K562 (cell line): Measurements from ENCODE around the gene TMCO4.

Experiments used
- BRD9 ChIP-seq: fragments of 450-650 bp; IDR thresholded peaks from 2 replicates; pipeline ENCODE4 v1.6.1; 2018; ENCODE audit warnings: low read depth; ENCODE audit not compliant: partially characterized antibody
- RFX5 ChIP-seq: IDR thresholded peaks from 2 replicates; pipeline ENCODE4 v1.6.1; 2011; ENCODE audit warnings: low read depth, mild to moderate bottlenecking, improper control_type of control experiment, low read length
- TF ChIP-seq, protein P1 (sequence below): fragments of 150-350 bp; IDR thresholded peaks from 2 replicates; pipeline ENCODE4 v1.6.1; 2014; ENCODE audit warnings: low read depth, mild to moderate bottlenecking, low read length, borderline replicate concordance

DNA sequence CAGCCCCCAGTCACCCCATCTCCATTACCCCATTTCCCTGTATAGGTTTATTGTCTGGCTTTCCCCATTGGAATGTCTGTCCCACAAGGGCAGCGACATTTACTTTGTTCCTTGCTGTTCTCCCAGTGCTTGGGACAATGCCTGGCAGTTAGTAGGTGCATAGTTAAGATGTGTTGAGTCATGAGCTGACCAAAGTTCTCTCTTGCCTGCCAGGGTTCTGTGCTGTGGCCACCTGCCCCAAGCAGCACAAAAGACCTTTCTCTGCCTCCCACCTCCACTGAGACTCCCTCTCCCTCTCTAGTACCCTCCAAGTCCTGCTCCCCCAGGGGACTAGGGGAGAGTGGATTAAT lies 40.0 kb downstream of the TMCO4 start:
- TF ChIP-seq BRD9: no peak
- TF ChIP-seq, protein P1, sequence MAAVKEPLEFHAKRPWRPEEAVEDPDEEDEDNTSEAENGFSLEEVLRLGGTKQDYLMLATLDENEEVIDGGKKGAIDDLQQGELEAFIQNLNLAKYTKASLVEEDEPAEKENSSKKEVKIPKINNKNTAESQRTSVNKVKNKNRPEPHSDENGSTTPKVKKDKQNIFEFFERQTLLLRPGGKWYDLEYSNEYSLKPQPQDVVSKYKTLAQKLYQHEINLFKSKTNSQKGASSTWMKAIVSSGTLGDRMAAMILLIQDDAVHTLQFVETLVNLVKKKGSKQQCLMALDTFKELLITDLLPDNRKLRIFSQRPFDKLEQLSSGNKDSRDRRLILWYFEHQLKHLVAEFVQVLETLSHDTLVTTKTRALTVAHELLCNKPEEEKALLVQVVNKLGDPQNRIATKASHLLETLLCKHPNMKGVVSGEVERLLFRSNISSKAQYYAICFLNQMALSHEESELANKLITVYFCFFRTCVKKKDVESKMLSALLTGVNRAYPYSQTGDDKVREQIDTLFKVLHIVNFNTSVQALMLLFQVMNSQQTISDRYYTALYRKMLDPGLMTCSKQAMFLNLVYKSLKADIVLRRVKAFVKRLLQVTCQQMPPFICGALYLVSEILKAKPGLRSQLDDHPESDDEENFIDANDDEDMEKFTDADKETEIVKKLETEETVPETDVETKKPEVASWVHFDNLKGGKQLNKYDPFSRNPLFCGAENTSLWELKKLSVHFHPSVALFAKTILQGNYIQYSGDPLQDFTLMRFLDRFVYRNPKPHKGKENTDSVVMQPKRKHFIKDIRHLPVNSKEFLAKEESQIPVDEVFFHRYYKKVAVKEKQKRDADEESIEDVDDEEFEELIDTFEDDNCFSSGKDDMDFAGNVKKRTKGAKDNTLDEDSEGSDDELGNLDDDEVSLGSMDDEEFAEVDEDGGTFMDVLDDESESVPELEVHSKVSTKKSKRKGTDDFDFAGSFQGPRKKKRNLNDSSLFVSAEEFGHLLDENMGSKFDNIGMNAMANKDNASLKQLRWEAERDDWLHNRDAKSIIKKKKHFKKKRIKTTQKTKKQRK: no peak
- no peak for TF ChIP-seq RFX5
